BE2C (cell line): ENCODE measurements around the gene CYP2W1.
A peak's percentile ranks its signal among the peaks of the same experiment; 100 is the strongest.

Experiments
- DNase-seq: peaks from one replicate; pipeline ENCODE4 v3.0.0-alpha.2; 2020
- H3K27me3 ChIP-seq: fragments of 250-450 bp; sonication (Bioruptor Pico); 2 replicates; pipeline ENCODE4 v1.5.1; 2020; ENCODE audit warnings: mild to moderate bottlenecking
- H3K36me3 ChIP-seq: fragments of 250-450 bp; sonication (Bioruptor Pico); 2 replicates; pipeline ENCODE4 v1.5.1; 2020; ENCODE audit warnings: mild to moderate bottlenecking
- H3K4me1 ChIP-seq: fragments of 250-450 bp; sonication (Bioruptor Pico); 2 replicates; pipeline ENCODE4 v1.5.1; 2020
- H3K4me3 ChIP-seq: 2 replicates; pipeline ENCODE4 v1.5.1; 2011; ENCODE audit warnings: low read depth, low read length
- H3K9me3 ChIP-seq: fragments of 250-450 bp; sonication (Bioruptor Pico); 2 replicates; pipeline ENCODE4 v1.5.1; 2020
- TF ChIP-seq, protein P1 (sequence below): IDR thresholded peaks from 2 replicates; pipeline ENCODE4 v1.5.1; 2012; ENCODE audit warnings: mild to moderate bottlenecking, low read depth, low read length

The CYP2W1 gene

DNA sequence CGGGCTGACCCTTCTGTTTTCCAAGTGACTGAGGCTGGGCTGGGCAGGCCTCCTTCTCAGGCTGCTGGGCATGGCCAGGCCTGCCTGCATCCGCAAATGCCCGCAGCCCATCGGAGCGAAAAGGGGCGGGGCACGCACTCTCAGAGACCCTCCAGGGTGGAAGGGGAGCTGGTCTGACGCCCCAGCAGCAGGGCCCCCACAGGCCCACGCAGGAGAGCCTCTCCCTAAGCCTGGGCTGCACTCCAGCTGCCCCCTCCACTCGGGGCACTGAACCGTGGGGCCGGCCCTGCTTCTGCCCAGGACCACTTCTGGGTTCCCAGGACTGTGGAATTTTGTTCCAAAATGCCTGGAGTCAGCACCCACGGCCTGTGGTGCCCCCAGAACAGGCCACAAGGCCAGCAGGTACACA is 37.8 kb upstream of the CYP2W1 start:
- TF ChIP-seq, protein P1, sequence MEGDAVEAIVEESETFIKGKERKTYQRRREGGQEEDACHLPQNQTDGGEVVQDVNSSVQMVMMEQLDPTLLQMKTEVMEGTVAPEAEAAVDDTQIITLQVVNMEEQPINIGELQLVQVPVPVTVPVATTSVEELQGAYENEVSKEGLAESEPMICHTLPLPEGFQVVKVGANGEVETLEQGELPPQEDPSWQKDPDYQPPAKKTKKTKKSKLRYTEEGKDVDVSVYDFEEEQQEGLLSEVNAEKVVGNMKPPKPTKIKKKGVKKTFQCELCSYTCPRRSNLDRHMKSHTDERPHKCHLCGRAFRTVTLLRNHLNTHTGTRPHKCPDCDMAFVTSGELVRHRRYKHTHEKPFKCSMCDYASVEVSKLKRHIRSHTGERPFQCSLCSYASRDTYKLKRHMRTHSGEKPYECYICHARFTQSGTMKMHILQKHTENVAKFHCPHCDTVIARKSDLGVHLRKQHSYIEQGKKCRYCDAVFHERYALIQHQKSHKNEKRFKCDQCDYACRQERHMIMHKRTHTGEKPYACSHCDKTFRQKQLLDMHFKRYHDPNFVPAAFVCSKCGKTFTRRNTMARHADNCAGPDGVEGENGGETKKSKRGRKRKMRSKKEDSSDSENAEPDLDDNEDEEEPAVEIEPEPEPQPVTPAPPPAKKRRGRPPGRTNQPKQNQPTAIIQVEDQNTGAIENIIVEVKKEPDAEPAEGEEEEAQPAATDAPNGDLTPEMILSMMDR, result no peak
- H3K4me3 ChIP-seq, result no peak overlapping the region
- H3K27me3 ChIP-seq, result no peaks in the 10 kb centered on the region
- no peaks in the 10 kb centered on the region for H3K4me1 ChIP-seq
- peak; percentile 4 for DNase-seq
- H3K36me3 ChIP-seq, result no peaks in the 10 kb centered on the region
- no peaks in the 10 kb centered on the region; the same call in 1 of the 2 replicates for H3K9me3 ChIP-seq

- Histone ChIP-seq H3K36me3 (no peaks in the 10 kb centered on the region), H3K4me3 (no peak overlapping the region), H3K27me3 (no peaks in the 10 kb centered on the region), H3K9me3 (no peaks in the 10 kb centered on the region; the same call in 1 of the 2 replicates), H3K4me1 (no peaks in the 10 kb centered on the region)
- TF ChIP-seq, protein P1, result no peak
- DNase-seq, result no peak
Measured at GRCh38 chr7:945556-946255, 37.3 kb upstream of the CYP2W1 start.

- H3K9me3 ChIP-seq, result no peaks in the 10 kb centered on the region; the same call in 1 of the 2 replicates
- TF ChIP-seq, protein P1, result no peak
- H3K36me3 ChIP-seq, result no peaks in the 10 kb centered on the region
- no peaks in the 10 kb centered on the region for H3K4me1 ChIP-seq
- no peaks in the 10 kb centered on the region for H3K27me3 ChIP-seq
- no peak overlapping the region for H3K4me3 ChIP-seq
- peak; percentile 5 for DNase-seq
Measured at GRCh38 chr7:946256-946996, 36.6 kb upstream of the CYP2W1 start.

GRCh38 chr7:947391-948210 is 35.4 kb upstream of the CYP2W1 start:
- Histone ChIP-seq H3K27me3 (no peaks in the 10 kb centered on the region), H3K9me3 (no peaks in the 10 kb centered on the region; the same call in 1 of the 2 replicates), H3K4me3 (no peak overlapping the region), H3K36me3 (no peaks in the 10 kb centered on the region), H3K4me1 (no peaks in the 10 kb centered on the region)
- TF ChIP-seq, protein P1, result no peak
- peak; percentile 12 for DNase-seq

DNA sequence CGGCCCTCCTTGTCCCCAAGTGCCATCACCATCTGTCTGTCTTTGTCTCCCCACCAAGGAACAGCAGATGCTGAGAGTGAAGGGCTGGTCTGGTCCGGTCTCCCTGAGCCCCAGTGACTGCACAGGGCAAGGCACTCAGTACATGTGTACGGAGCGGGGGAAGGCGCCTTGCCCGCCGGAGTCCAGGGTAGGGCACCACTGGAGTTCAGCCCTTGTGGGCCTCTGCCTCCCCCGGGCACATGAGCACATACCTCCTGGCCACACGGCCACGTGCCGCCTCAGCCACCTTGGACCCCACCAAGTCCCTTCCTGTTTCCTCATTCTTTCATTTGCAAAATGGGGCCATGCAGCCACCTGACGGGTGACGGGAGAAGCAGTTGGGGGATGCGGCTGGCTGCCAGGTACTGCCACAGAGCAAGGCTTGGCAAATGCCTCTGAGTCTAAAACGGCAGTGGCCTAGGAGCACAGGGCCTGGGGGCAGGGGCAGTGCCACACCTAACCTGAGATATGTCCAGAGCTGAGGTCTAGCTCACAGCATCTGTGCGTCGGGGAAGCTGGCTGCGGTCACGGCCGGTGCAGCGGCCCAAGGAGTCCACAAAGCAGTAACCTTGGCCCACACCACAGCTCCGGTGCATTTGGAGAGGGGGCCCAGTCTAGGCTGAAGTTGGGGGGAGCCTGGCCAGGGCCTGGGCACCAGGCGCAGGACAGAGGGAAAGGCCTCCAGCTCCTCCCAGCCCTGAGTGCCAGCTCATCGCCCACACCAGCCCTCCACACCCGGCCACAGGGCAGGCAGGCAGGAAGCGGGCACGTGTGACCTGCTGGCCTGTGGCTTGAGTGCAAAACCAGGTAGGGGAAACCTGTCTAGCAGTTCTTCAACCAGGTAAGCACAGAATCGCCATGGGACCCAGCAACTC is 33.7 kb upstream of the CYP2W1 start:
- Histone ChIP-seq H3K9me3 (no peaks in the 10 kb centered on the region; the same call in 1 of the 2 replicates), H3K36me3 (no peaks in the 10 kb centered on the region), H3K4me3 (no peak overlapping the region), H3K27me3 (no peaks in the 10 kb centered on the region; the same call in 1 of the 2 replicates), H3K4me1 (no peaks in the 10 kb centered on the region)
- DNase-seq, result peak; percentile 5
- TF ChIP-seq, protein P1, result no peak
